ENCODE results near the gene PTPN1.

The PTPN1 gene

DNA sequence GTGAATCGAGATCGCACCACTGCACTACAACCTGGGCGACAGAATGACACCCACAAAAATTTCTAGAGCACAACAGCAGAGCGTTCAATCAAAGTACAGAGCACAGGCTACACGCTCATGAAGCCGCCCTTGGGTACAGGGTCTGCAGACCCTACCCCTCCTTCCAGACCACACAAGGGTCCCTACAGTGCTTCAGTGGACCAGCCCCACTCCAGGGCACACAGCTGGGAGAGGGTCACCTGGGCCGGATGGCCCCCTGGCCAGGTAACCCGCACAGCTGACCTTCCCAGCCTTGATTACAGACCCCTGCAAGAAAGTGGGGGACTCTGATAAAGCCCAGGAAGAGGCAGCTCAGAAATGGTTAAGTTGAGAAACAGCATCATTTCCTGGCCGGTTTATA, 117.6 kb downstream of the PTPN1 start:
- TF ChIP-seq CTCF (conservative IDR thresholded peaks at IDR 0.05; ENCODE audit: low read length), result no peak
- no peaks in the 10 kb centered on the region for H3K4me1 ChIP-seq (ENCODE audit: insufficient read depth, low read length, poor library complexity, severe bottlenecking)
- H3K36me3 ChIP-seq (ENCODE audit: insufficient read depth, low read length), result no peaks in the 10 kb centered on the region
- H3F3A ChIP-seq (ENCODE audit: low read depth), result no peaks in the 10 kb centered on the region
- no peaks in the 10 kb centered on the region for H3K79me2 ChIP-seq (ENCODE audit: insufficient read depth, low read length)
- H3K9ac ChIP-seq (ENCODE audit: low read depth, low read length, poor library complexity, severe bottlenecking), result no peak overlapping the region
- no peaks in the 10 kb centered on the region for H3K27me3 ChIP-seq (ENCODE audit: insufficient read depth, low read length, poor library complexity, severe bottlenecking)
- H4K20me1 ChIP-seq (ENCODE audit: insufficient read depth, low read length, poor library complexity, severe bottlenecking), result no peaks in the 10 kb centered on the region
- H3K4me3 ChIP-seq (ENCODE audit: low read length, poor library complexity, severe bottlenecking), result no peak overlapping the region
- H3K4me2 ChIP-seq (ENCODE audit: low read depth, low read length, poor library complexity, severe bottlenecking), result no peak overlapping the region
- no peak overlapping the region for H2AFZ ChIP-seq (ENCODE audit: low read length)
- H3K9me2 ChIP-seq (replicated peaks; ENCODE audit: low read depth, low read length), result no peaks in the 10 kb centered on the region
- H3K9me3 ChIP-seq (ENCODE audit: insufficient read depth, low read depth, low read length), result no peaks in the 10 kb centered on the region

DNA sequence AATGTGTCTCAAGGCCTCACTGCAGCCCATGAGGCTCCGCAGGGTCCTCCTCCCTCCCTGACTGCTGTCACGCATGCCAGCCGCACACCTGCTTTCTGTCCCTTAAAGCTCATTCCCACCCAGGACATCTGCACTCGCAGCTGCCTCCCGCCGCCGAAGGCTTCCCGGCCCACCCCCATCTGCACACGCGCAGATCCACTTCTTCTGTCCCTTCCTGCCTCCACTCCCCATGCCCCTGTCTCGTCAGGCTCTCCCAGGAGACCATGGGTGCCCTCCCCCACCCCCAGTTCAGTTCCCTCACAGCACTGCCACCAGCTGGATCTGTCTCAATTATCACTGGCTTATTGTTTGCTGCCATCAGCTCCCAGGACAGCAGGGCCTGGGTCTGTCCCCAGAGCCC, 118.1 kb downstream of the PTPN1 start:
- no peak overlapping the region for H3K4me3 ChIP-seq (ENCODE audit: low read length, poor library complexity, severe bottlenecking)

DNA sequence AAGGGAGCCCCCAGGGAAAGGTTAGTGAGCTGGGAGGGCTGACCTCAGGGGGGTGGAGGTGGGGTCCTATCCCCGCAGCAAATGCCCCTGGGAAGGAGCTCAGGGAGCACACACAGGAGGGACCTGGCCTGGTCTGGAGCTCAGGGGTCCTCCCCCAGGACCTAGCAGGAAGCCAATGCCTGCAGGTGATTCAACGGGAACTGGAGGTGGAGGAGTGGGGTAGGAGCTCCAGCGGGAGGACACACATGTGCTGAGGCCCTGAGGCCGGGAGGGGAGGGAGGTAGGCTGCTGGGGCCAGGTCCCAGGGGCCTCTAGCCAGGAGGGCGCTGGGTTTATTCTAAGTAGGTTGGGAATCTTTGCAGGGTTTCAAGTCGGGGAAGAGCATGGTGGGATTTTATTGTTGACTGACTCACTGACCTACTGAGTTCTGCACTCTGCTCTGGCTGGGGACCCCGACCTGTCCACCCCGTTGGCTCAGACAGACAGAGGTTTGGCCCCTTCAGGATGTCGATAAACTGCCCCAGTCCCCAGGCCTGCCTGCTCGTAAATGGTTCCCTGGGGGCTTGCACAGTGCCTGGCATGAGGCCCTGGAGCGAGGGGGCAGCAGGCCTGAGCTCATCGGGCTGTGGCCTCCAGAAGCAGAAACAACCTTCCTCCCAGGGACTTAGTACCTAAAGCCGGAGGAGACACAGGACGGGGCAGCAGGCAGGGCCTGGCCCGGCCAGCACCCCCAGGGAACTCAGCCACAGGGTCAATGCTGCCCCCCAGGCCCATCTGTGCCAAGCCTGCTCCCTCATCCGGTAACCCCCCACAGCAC, 118.9 kb downstream of the PTPN1 start:
- no peak for TF ChIP-seq CTCF (conservative IDR thresholded peaks at IDR 0.05; ENCODE audit: low read length)
- TF ChIP-seq EZH2phosphoT487 (IDR thresholded peaks at IDR 0.05; ENCODE audit: borderline replicate concordance), result no peak
- H3K4me2 ChIP-seq (ENCODE audit: low read depth, low read length, poor library complexity, severe bottlenecking), result no peak overlapping the region

More for the DNA sequence above, 118.1 kb downstream of the PTPN1 start:
- no peak overlapping the region for H2AFZ ChIP-seq (ENCODE audit: low read length)
- H3K4me1 ChIP-seq (ENCODE audit: insufficient read depth, low read length, poor library complexity, severe bottlenecking), result no peaks in the 10 kb centered on the region
- no peak overlapping the region for H3K9ac ChIP-seq (ENCODE audit: low read depth, low read length, poor library complexity, severe bottlenecking)
- no peaks in the 10 kb centered on the region for H4K20me1 ChIP-seq (ENCODE audit: insufficient read depth, low read length, poor library complexity, severe bottlenecking)
- H3F3A ChIP-seq (ENCODE audit: low read depth), result no peaks in the 10 kb centered on the region
- H3K27me3 ChIP-seq (ENCODE audit: insufficient read depth, low read length, poor library complexity, severe bottlenecking), result no peaks in the 10 kb centered on the region
- H3K79me2 ChIP-seq (ENCODE audit: insufficient read depth, low read length), result no peaks in the 10 kb centered on the region
- TF ChIP-seq CTCF (conservative IDR thresholded peaks at IDR 0.05; ENCODE audit: low read length) (no peak), EZH2phosphoT487 (IDR thresholded peaks at IDR 0.05; ENCODE audit: borderline replicate concordance) (no peak)
- no peaks in the 10 kb centered on the region for H3K9me2 ChIP-seq (replicated peaks; ENCODE audit: low read depth, low read length)
- no peak overlapping the region for H3K4me2 ChIP-seq (ENCODE audit: low read depth, low read length, poor library complexity, severe bottlenecking)
- H3K9me3 ChIP-seq (ENCODE audit: insufficient read depth, low read depth, low read length), result no peaks in the 10 kb centered on the region
- no peaks in the 10 kb centered on the region for H3K36me3 ChIP-seq (ENCODE audit: insufficient read depth, low read length)

More for the DNA sequence above, 118.9 kb downstream of the PTPN1 start:
- H4K20me1 ChIP-seq (ENCODE audit: insufficient read depth, low read length, poor library complexity, severe bottlenecking), result no peaks in the 10 kb centered on the region
- H3K27me3 ChIP-seq (ENCODE audit: insufficient read depth, low read length, poor library complexity, severe bottlenecking), result no peaks in the 10 kb centered on the region
- no peaks in the 10 kb centered on the region for H3K9me3 ChIP-seq (ENCODE audit: insufficient read depth, low read depth, low read length)
- H3K36me3 ChIP-seq (ENCODE audit: insufficient read depth, low read length), result no peaks in the 10 kb centered on the region
- H3K4me1 ChIP-seq (ENCODE audit: insufficient read depth, low read length, poor library complexity, severe bottlenecking), result no peaks in the 10 kb centered on the region
- no peaks in the 10 kb centered on the region for H3F3A ChIP-seq (ENCODE audit: low read depth)
- H3K79me2 ChIP-seq (ENCODE audit: insufficient read depth, low read length), result no peaks in the 10 kb centered on the region
- no peaks in the 10 kb centered on the region for H3K9me2 ChIP-seq (replicated peaks; ENCODE audit: low read depth, low read length)
- H3K9ac ChIP-seq (ENCODE audit: low read depth, low read length, poor library complexity, severe bottlenecking), result no peak overlapping the region
- no peak overlapping the region for H2AFZ ChIP-seq (ENCODE audit: low read length)
- H3K4me3 ChIP-seq (ENCODE audit: low read length, poor library complexity, severe bottlenecking), result no peak overlapping the region
